Activated CD8-positive, alpha-beta T cell treated with anti-CD3 and anti-CD28 coated beads for 36 hours (primary cell): Measurements from ENCODE around the gene GABARAP. TPM values are rescaled to one million over a fixed set of nuclear protein-coding genes. Genes with fewer than 3 reads are reported as not detected.

Experiments
- ATAC-seq: fragments of 200-7000 bp; cut with Tn5 transposase; one replicate; pipeline ENCODE4 v1.10.0; 2021; ENCODE audit warnings: mild to moderate bottlenecking, moderate library complexity
- CTCF ChIA-PET: fragments of 350-600 bp; sonication (Branson Sonifier 250); formaldehyde crosslinking; loops from one replicate; lab custom pipeline; 2021; ENCODE audit warnings: antibody characterized with exemption; lab: Charles Lee
- POLR2A ChIA-PET: fragments of 350-600 bp; sonication (Branson Sonifier 250); formaldehyde crosslinking; loops from one replicate; lab custom pipeline; 2021; ENCODE audit warnings: antibody characterized with exemption; lab: Charles Lee
- DNase-seq: peaks from one replicate; pipeline ENCODE4 v3.0.0-alpha.2; 2020
- H3K27ac Mint-ChIP-seq: one replicate; pipeline ENCODE4 v1.8.0; 2021; ENCODE audit warnings: mild to moderate bottlenecking, mixed read lengths
- H3K27me3 Mint-ChIP-seq: one replicate; pipeline ENCODE4 v1.8.0; 2021; ENCODE audit warnings: mixed read lengths
- H3K36me3 Mint-ChIP-seq: one replicate; pipeline ENCODE4 v1.8.0; 2021; ENCODE audit warnings: low read depth, mixed read lengths
- H3K4me1 Mint-ChIP-seq: one replicate; pipeline ENCODE4 v1.8.0; 2021; ENCODE audit warnings: low read depth, mixed read lengths
- H3K4me3 Mint-ChIP-seq: one replicate; pipeline ENCODE4 v1.8.0; 2021; ENCODE audit warnings: mild to moderate bottlenecking, moderate library complexity, mixed read lengths
- H3K9me3 Mint-ChIP-seq: one replicate; pipeline ENCODE4 v1.8.0; 2021; ENCODE audit warnings: mixed read lengths
- intact Hi-C: fragments of 100-400 bp; cut with micrococcal nuclease; formaldehyde crosslinking; loops from one replicate; pipeline ENCODE4 v1.10.0; 2022
- total RNA-seq, 2 experiments: library from RNA; stranded (reverse); gene quantifications; one replicate each; pipeline ENCODE4 v1.2.3, GENCODE V29; 2021
- TF ChIP-seq, protein P1 (sequence below): fragments of 200-600 bp; IDR thresholded peaks from one replicate; pipeline ENCODE4 v1.8.0; 2022; ENCODE audit warnings: antibody characterized with exemption, mild to moderate bottlenecking

Gene GABARAP
- total RNA-seq, 2 experiments from 2014 or later: 104 to 118 TPM

DNA sequence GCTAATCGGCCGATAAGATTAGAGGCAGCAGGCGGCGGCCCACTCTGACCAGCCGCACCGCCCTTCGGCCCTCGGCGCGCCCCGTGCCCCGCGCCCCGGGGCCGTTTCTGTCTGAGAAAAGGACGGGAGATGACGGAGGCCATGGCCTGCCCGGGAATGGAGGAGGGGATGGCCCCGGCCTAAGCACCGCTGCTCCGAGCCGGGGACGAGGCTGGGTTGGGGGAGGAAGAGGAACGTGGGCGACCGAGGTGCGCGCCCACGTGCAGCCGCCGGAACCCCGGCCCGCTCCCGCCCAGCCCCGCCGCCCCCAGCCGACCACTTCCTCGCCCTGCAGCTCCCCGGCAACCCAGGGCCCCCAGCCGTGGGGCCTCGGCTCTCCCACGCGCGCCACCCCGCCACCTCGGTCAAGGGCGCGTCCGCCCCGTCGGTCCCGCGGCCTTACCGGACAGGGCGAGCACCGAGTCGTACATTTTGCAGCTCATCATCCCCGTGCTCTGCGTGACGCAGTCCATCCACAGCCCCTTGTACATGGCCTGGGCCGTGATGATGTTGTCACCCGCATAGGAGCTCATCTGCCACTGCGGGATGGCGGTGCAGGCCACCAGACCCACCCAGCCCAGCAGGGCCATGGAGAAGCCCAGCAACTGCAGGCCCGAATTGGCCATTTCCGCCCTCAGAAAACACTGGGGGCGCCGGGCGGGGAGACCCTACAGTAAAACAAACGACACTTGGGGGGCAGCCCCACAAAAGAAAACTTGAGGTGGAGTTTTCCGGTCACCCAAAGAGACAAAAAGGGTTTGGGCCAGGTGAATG is 19.3 kb upstream of the GABARAP start:
- H3K9me3 Mint-ChIP-seq: no peaks in the 10 kb centered on the region
- peak; percentile 43 for ATAC-seq
- H3K27me3 Mint-ChIP-seq: peaks cover 18% of the 10 kb centered on the region
- H3K36me3 Mint-ChIP-seq: peaks cover 21% of the 10 kb centered on the region
- intact Hi-C loops: no loop called here
- peaks cover 37% of the 10 kb centered on the region for H3K4me1 Mint-ChIP-seq
- peak overlapping the region; percentile 74 for H3K27ac Mint-ChIP-seq
- CTCF ChIA-PET: no interaction called here
- POLR2A ChIA-PET: interaction anchor here (1.0 kb wide), 1 partner anchor 12 kb away, joined by 3 read pairs; no protein-coding TSS in a partner anchor
- H3K4me3 Mint-ChIP-seq: peak overlapping the region; percentile 68
- peak; percentile 45 for DNase-seq
- TF ChIP-seq, protein P1, sequence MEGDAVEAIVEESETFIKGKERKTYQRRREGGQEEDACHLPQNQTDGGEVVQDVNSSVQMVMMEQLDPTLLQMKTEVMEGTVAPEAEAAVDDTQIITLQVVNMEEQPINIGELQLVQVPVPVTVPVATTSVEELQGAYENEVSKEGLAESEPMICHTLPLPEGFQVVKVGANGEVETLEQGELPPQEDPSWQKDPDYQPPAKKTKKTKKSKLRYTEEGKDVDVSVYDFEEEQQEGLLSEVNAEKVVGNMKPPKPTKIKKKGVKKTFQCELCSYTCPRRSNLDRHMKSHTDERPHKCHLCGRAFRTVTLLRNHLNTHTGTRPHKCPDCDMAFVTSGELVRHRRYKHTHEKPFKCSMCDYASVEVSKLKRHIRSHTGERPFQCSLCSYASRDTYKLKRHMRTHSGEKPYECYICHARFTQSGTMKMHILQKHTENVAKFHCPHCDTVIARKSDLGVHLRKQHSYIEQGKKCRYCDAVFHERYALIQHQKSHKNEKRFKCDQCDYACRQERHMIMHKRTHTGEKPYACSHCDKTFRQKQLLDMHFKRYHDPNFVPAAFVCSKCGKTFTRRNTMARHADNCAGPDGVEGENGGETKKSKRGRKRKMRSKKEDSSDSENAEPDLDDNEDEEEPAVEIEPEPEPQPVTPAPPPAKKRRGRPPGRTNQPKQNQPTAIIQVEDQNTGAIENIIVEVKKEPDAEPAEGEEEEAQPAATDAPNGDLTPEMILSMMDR: no peak

DNA sequence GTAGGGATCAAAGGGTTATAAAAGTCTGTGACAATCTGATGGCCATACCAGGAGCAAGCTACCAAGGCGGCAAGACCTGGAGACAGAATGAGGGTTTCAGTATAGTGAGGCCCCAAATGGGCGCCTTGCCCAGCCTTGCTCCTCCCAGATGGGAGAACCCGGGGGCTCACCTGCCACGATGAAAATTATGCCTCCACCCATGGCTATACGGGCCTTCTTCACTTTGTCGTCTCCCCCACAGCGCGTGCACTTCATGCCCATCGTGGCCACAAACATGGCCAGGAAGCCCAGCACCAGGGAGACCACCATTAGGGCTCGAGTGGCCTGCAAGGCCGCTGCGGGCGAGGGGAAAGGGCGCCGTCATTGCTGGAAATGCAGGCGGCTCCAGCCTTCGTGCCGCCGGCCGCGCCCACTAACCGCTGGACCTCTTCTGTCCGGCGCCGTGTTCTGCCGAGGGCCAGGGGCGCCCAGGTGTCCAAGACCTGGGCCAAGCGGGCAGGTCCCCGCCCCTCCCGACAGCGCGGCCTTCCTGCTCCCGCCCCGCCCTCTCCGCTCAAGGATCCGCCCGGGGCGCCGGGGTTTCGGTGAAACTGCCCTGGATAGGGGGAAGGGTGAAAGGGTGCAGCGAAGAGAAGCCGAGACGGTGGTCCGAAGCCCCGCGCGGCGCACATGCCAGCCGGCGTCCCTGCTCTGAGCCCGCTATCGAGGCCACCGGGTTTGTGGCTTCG is 18.6 kb upstream of the GABARAP start:
- Mint-ChIP-seq H3K36me3 (peaks cover 26% of the 10 kb centered on the region), H3K27me3 (peaks cover 18% of the 10 kb centered on the region), H3K9me3 (no peaks in the 10 kb centered on the region), H3K27ac (peak overlapping the region; percentile 55), H3K4me1 (peaks cover 37% of the 10 kb centered on the region), H3K4me3 (peak overlapping the region; percentile 57)
- CTCF ChIA-PET: no interaction called here
- TF ChIP-seq, protein P1: no peak
- POLR2A ChIA-PET: interaction anchor here (0.6 to 1.7 kb wide), 6 partner anchors 10 to 448 kb away, joined by 3 to 6 read pairs (median 4); partner anchors contain the start of genes CTDNEP1 and DLG4
- DNase-seq (peak; percentile 57), ATAC-seq (peak; percentile 64)
- intact Hi-C loops: no loop called here

DNA sequence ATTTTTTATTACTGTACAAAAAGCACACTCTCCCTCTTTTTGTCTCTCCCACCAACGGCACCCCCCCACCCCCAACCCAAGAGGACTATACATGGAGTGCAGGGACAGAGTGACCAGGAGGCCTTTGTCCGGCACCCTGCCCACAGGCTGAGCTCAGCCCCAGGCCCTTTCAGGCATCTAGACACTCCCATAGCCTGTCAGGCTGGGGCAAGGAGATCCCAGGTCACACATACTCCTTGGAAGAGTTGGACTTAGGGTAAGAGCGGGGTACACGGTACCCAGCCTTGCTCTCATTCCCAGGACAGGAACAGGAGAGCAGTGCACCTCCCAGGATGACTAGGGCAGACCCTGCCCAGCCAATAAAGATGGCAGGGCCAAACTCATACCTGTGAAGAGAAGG is 17.9 kb upstream of the GABARAP start:
- CTCF ChIA-PET: interaction anchor here (0.7 kb wide), 1 partner anchor 40 kb away, joined by 4 read pairs; no protein-coding TSS in a partner anchor
- peaks cover 26% of the 10 kb centered on the region for H3K36me3 Mint-ChIP-seq
- H3K9me3 Mint-ChIP-seq: no peaks in the 10 kb centered on the region
- H3K4me1 Mint-ChIP-seq: peaks cover 37% of the 10 kb centered on the region
- DNase-seq: no peak
- peak overlapping the region; percentile 42 for H3K27ac Mint-ChIP-seq
- TF ChIP-seq, protein P1: no peak
- intact Hi-C loops: no loop called here
- H3K27me3 Mint-ChIP-seq: peaks cover 18% of the 10 kb centered on the region
- no peak for ATAC-seq
- H3K4me3 Mint-ChIP-seq: peak overlapping the region; percentile 57
- POLR2A ChIA-PET: interaction anchor here (0.6 to 1.7 kb wide), 6 partner anchors 9 to 448 kb away, joined by 3 to 6 read pairs (median 4); partner anchors contain the start of genes CTDNEP1 and DLG4

DNA sequence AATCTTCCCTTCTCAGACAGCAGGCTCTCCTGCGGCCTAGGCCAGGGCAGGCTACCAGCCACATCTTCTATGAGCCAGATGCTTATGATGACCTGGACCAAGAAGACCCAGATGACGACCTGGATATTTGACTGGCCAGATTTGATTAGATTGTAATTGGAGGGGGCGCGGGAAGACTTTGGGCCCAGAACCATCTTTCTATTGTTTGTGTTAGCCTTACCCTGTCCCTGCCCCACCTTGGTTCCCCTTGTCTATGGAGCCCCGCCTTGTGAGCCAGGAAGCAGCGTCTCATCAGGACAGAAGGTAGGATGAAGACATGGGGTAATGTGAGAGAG is 17.3 kb upstream of the GABARAP start:
- H3K4me3 Mint-ChIP-seq: no peak overlapping the region
- peaks cover 18% of the 10 kb centered on the region for H3K27me3 Mint-ChIP-seq
- H3K27ac Mint-ChIP-seq: peak overlapping the region; percentile 68
- peaks cover 31% of the 10 kb centered on the region for H3K36me3 Mint-ChIP-seq
- POLR2A ChIA-PET: interaction anchor here (0.6 to 1.7 kb wide), 5 partner anchors 8 to 40 kb away, joined by 3 to 6 read pairs (median 4); partner anchors contain the start of genes CTDNEP1 and DLG4
- no peak for ATAC-seq
- H3K4me1 Mint-ChIP-seq: peaks cover 40% of the 10 kb centered on the region
- intact Hi-C loops: no loop called here
- CTCF ChIA-PET: interaction anchor here (0.7 to 1.1 kb wide), 2 partner anchors 37 to 39 kb away, joined by 4 to 5 read pairs; no protein-coding TSS in a partner anchor
- DNase-seq: no peak
- no peaks in the 10 kb centered on the region for H3K9me3 Mint-ChIP-seq
- TF ChIP-seq, protein P1: no peak
